Endothelial cell of umbilical vein (primary cell): ENCODE data around the gene CCDC54.
"Not testable (repeated sequence)": the region's sequence is repeated elsewhere in the genome, so short reads cannot be mapped to it uniquely, and the experiment has no call there.

ENCODE experiments used
- CTCF ChIP-seq, 2 donors: IDR thresholded peaks; 1 replicate in 1 of 2; 2 replicates in 1 of 2; pipeline ENCODE4 v1.5.1; 2011; ENCODE audit warnings: low read length in 2 of 2, mild to moderate bottlenecking in 2 of 2, moderate library complexity in 2 of 2, control low read depth in 1 of 2, inconsistent platforms in 1 of 2, low read depth in 1 of 2; ENCODE audit not compliant: insufficient read depth in 1 of 2; ENCODE audit errors: extremely low read depth in 1 of 2
- POLR2A ChIP-seq: IDR thresholded peaks from 2 replicates; pipeline ENCODE4 v1.6.1; 2012; ENCODE audit warnings: low read depth, mild to moderate bottlenecking, control low read depth, low read length

GRCh38 chr3:107339690-107340089 is 37.5 kb upstream of the CCDC54 start:
- not testable (repeated sequence) for TF ChIP-seq CTCF (IDR thresholded peaks at IDR 0.05; ENCODE audit: extremely low read depth in 1 of 2, insufficient read depth in 1 of 2, low read depth in 1 of 2, low read length in 2 of 2); POLR2A
